ENCODE results near the gene KIAA0040. TPM values are rescaled to one million over a fixed set of nuclear protein-coding genes. Genes with fewer than 3 reads are reported as not detected.

Gene KIAA0040
- total and polyA plus RNA-seq, 3 donors from 2014 or later = 5.8 to 10.3 (median 8.2) TPM

- TF ChIP-seq POLR2A (IDR thresholded peaks at IDR 0.05) = no peak
- no peak for TF ChIP-seq CTCF (IDR thresholded peaks at IDR 0.05)
- Histone ChIP-seq H3K4me1 (no peaks in the 10 kb centered on the region), H3K4me3 (no peak overlapping the region), H3K27me3 (no peaks in the 10 kb centered on the region), H3K27ac (no peak overlapping the region), H3K36me3 (ENCODE audit: low read depth, missing control alignments) (no peaks in the 10 kb centered on the region), H3K9me3 (no peaks in the 10 kb centered on the region)
- WGBS, 2 donors = 91 to 94% methylated on average over 2 of the region's 2 CpGs
- no peak for DNase-seq
- intact Hi-C loops (cut with DNase I; ENCODE audit: low total_unique reads) = no loop called here
Observed at GRCh38 chr1:175219774-175220173, 27.2 kb upstream of the KIAA0040 start.

GRCh38 chr1:175218786-175219434 is 26.3 kb upstream of the KIAA0040 start:
- no peak overlapping the region for H3K4me3 ChIP-seq
- H3K4me1 ChIP-seq = no peaks in the 10 kb centered on the region
- no peaks in the 10 kb centered on the region for H3K36me3 ChIP-seq (ENCODE audit: low read depth, missing control alignments)
- no peaks in the 10 kb centered on the region for H3K27me3 ChIP-seq
- no peaks in the 10 kb centered on the region for H3K9me3 ChIP-seq
- TF ChIP-seq POLR2A (IDR thresholded peaks at IDR 0.05) (no peak), CTCF (IDR thresholded peaks at IDR 0.05) (no peak)
- 65 to 73% methylated on average over 5 of the region's 5 CpGs for WGBS, 2 donors
- intact Hi-C loops (cut with DNase I; ENCODE audit: low total_unique reads) = no loop called here
- no peak for DNase-seq
- H3K27ac ChIP-seq = no peak overlapping the region

GRCh38 chr1:175217721-175218531 is 25.4 kb upstream of the KIAA0040 start:
- intact Hi-C loops (cut with DNase I; ENCODE audit: low total_unique reads) = no loop called here
- H3K27me3 ChIP-seq = no peaks in the 10 kb centered on the region
- TF ChIP-seq POLR2A (IDR thresholded peaks at IDR 0.05) = no peak
- TF ChIP-seq CTCF (IDR thresholded peaks at IDR 0.05) = no peak
- no peak overlapping the region for H3K27ac ChIP-seq
- H3K4me1 ChIP-seq = no peaks in the 10 kb centered on the region
- WGBS, 2 donors = 67 to 76% methylated on average over 10 of the region's 10 CpGs
- no peaks in the 10 kb centered on the region for H3K9me3 ChIP-seq
- H3K36me3 ChIP-seq (ENCODE audit: low read depth, missing control alignments) = no peaks in the 10 kb centered on the region
- no peak overlapping the region for H3K4me3 ChIP-seq
- DNase-seq = no peak

GRCh38 chr1:175216444-175216843 is 23.9 kb upstream of the KIAA0040 start:
- Histone ChIP-seq H3K4me1 (no peaks in the 10 kb centered on the region), H3K27ac (no peak overlapping the region), H3K27me3 (no peaks in the 10 kb centered on the region), H3K4me3 (no peak overlapping the region), H3K9me3 (no peaks in the 10 kb centered on the region), H3K36me3 (ENCODE audit: low read depth, missing control alignments) (no peaks in the 10 kb centered on the region)
- 86 to 93% methylated on average over 2 of the region's 2 CpGs for WGBS, 2 donors
- intact Hi-C loops (cut with DNase I; ENCODE audit: low total_unique reads) = no loop called here
- no peak for DNase-seq
- no peak for TF ChIP-seq POLR2A (IDR thresholded peaks at IDR 0.05)
- no peak for TF ChIP-seq CTCF (IDR thresholded peaks at IDR 0.05)
